ENCODE results near the gene EPS8L3.
"Not testable (repeated sequence)": the region's sequence is repeated elsewhere in the genome, so short reads cannot be mapped to it uniquely, and the experiment has no call there.

Gene EPS8L3

GRCh38 chr1:109768820-109769219, 5.1 kb upstream of the EPS8L3 start:
- Mint-ChIP-seq H3K4me3 (no peak overlapping the region), H3K4me1 (peaks cover 20% of the 10 kb centered on the region), H3K9me3 (no peaks in the 10 kb centered on the region), H3K27ac (no peak overlapping the region), H3K27me3 (ENCODE audit: low read depth, poor library complexity) (no peaks in the 10 kb centered on the region), H3K36me3 (ENCODE audit: low read depth) (no peaks in the 10 kb centered on the region)
- DNase-seq = no peak
- no peak for TF ChIP-seq CTCF (IDR thresholded peaks at IDR 0.05)

DNA sequence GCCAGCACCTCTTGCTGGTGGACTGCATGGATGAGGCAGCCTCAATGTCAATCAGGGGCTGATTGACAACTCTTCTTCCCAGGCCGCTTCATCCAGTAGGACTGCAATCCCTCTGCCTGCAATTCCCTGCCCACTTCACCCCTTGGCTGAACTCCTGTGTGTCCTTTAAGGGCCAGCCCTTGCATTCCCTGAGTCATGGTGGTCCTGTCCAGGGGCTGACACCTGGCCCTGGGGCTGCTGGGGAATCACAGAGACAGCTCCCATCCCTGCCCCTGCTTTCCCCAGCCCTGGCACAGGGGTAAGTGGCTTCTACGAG, 4.6 kb upstream of the EPS8L3 start:
- Mint-ChIP-seq H3K27ac (no peak overlapping the region), H3K27me3 (ENCODE audit: low read depth, poor library complexity) (no peaks in the 10 kb centered on the region), H3K36me3 (ENCODE audit: low read depth) (no peaks in the 10 kb centered on the region), H3K4me1 (peaks cover 15% of the 10 kb centered on the region), H3K4me3 (no peak overlapping the region), H3K9me3 (no peaks in the 10 kb centered on the region)
- no peak for DNase-seq
- no peak for TF ChIP-seq CTCF (IDR thresholded peaks at IDR 0.05)

GRCh38 chr1:109767637-109768334, 4.1 kb upstream of the EPS8L3 start:
- Mint-ChIP-seq H3K4me1 (peaks cover 18% of the 10 kb centered on the region), H3K27me3 (ENCODE audit: low read depth, poor library complexity) (no peaks in the 10 kb centered on the region), H3K27ac (no peak overlapping the region), H3K9me3 (no peaks in the 10 kb centered on the region), H3K36me3 (ENCODE audit: low read depth) (no peaks in the 10 kb centered on the region), H3K4me3 (no peak overlapping the region)
- DNase-seq = no peak
- no peak for TF ChIP-seq CTCF (IDR thresholded peaks at IDR 0.05)

DNA sequence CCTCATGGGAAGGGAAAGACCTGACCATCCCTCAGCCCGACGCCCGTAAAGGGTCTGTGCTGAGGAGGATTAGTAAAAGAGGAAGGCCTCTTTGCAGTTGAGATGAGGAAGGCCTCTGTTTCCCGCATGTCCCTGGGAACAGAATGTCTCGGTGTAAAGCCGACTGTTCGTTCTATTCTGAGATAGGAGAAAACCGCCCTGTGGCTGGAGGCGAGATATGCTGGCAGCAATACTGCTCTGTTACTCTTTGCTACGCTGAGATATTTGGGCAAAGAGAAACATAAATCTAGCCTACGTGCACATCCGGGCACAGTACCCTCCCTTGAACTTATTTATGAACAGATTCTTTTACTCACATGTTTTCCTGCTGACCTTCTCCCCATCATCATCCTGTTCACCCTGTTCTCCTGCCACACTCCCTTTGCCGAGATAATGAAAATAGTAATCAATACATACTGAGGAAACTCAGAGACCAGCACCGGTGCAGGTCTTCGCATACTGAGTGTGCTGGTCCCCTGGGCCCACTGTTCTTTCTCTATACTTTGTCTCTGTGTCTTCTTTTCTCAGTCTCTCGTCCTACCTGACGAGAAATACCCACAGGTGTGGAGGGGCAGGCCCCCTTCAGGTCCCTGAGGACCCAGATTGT, 3.4 kb upstream of the EPS8L3 start:
- H3K27ac Mint-ChIP-seq; DNase-seq; H3K36me3 Mint-ChIP-seq (ENCODE audit: low read depth); H3K27me3 Mint-ChIP-seq (ENCODE audit: low read depth, poor library complexity); H3K4me3 Mint-ChIP-seq; H3K9me3 Mint-ChIP-seq: not testable (repeated sequence)
- peaks cover 20% of the 10 kb centered on the region for H3K4me1 Mint-ChIP-seq

GRCh38 chr1:109765896-109766615, 2.3 kb upstream of the EPS8L3 start:
- Mint-ChIP-seq H3K27ac (no peak overlapping the region), H3K4me3 (no peak overlapping the region), H3K27me3 (ENCODE audit: low read depth, poor library complexity) (peaks cover 3% of the 10 kb centered on the region), H3K36me3 (ENCODE audit: low read depth) (no peaks in the 10 kb centered on the region), H3K9me3 (no peaks in the 10 kb centered on the region), H3K4me1 (peaks cover 18% of the 10 kb centered on the region)
- no peak for TF ChIP-seq CTCF (IDR thresholded peaks at IDR 0.05)
- no peak for DNase-seq

GRCh38 chr1:109765483-109765815, 1.7 kb upstream of the EPS8L3 start:
- no peak for DNase-seq
- TF ChIP-seq CTCF (IDR thresholded peaks at IDR 0.05) = no peak
- H3K9me3 Mint-ChIP-seq = no peaks in the 10 kb centered on the region
- no peaks in the 10 kb centered on the region for H3K36me3 Mint-ChIP-seq (ENCODE audit: low read depth)
- no peak overlapping the region for H3K4me3 Mint-ChIP-seq
- peaks cover 21% of the 10 kb centered on the region for H3K4me1 Mint-ChIP-seq
- H3K27me3 Mint-ChIP-seq (ENCODE audit: low read depth, poor library complexity) = peaks cover 3% of the 10 kb centered on the region
- no peak overlapping the region for H3K27ac Mint-ChIP-seq
